Measurements from ENCODE around the gene ZMIZ2.
"Not testable (repeated sequence)": the region's sequence is repeated elsewhere in the genome, so short reads cannot be mapped to it uniquely, and the experiment has no call there.

The ZMIZ2 gene

GRCh38 chr7:44784364-44784763 is 35.7 kb downstream of the ZMIZ2 start:
- no peak for DNase-seq (ENCODE audit: low spot score)
- Mint-ChIP-seq H3K4me1 (ENCODE audit: low read depth) (no peaks in the 10 kb centered on the region), H3K27me3 (ENCODE audit: low read depth) (no peaks in the 10 kb centered on the region), H3K4me3 (no peak overlapping the region), H3K9me3 (peaks cover 10% of the 10 kb centered on the region), H3K36me3 (ENCODE audit: low read depth) (no peaks in the 10 kb centered on the region), H3K27ac (no peak overlapping the region)

GRCh38 chr7:44785218-44785617 is 36.6 kb downstream of the ZMIZ2 start:
- not testable (repeated sequence) for H3K27me3 Mint-ChIP-seq (ENCODE audit: low read depth); H3K9me3 Mint-ChIP-seq; H3K4me1 Mint-ChIP-seq (ENCODE audit: low read depth); DNase-seq (ENCODE audit: low spot score); H3K4me3 Mint-ChIP-seq; H3K27ac Mint-ChIP-seq; H3K36me3 Mint-ChIP-seq (ENCODE audit: low read depth)

- no peak for DNase-seq (ENCODE audit: low spot score)
- Mint-ChIP-seq H3K4me3 (no peak overlapping the region), H3K27me3 (ENCODE audit: low read depth) (no peaks in the 10 kb centered on the region), H3K27ac (no peak overlapping the region), H3K9me3 (peaks cover 10% of the 10 kb centered on the region), H3K4me1 (ENCODE audit: low read depth) (no peaks in the 10 kb centered on the region), H3K36me3 (ENCODE audit: low read depth) (no peaks in the 10 kb centered on the region)
Measured at GRCh38 chr7:44787041-44787440, 38.4 kb downstream of the ZMIZ2 start.

GRCh38 chr7:44787762-44788161 is 39.1 kb downstream of the ZMIZ2 start:
- H3K9me3 Mint-ChIP-seq, result peaks cover 6% of the 10 kb centered on the region
- H3K4me1 Mint-ChIP-seq (ENCODE audit: low read depth), result no peaks in the 10 kb centered on the region
- no peaks in the 10 kb centered on the region for H3K27me3 Mint-ChIP-seq (ENCODE audit: low read depth)
- H3K36me3 Mint-ChIP-seq (ENCODE audit: low read depth), result no peaks in the 10 kb centered on the region
- no peak for DNase-seq (ENCODE audit: low spot score)
- H3K4me3 Mint-ChIP-seq, result no peak overlapping the region
- no peak overlapping the region for H3K27ac Mint-ChIP-seq

- no peaks in the 10 kb centered on the region for H3K9me3 Mint-ChIP-seq
- H3K4me1 Mint-ChIP-seq (ENCODE audit: low read depth), result peaks cover 2% of the 10 kb centered on the region
- no peak overlapping the region for H3K27ac Mint-ChIP-seq
- H3K27me3 Mint-ChIP-seq (ENCODE audit: low read depth), result no peaks in the 10 kb centered on the region
- no peak overlapping the region for H3K4me3 Mint-ChIP-seq
- no peaks in the 10 kb centered on the region for H3K36me3 Mint-ChIP-seq (ENCODE audit: low read depth)
- no peak for DNase-seq (ENCODE audit: low spot score)
Measured at GRCh38 chr7:44789990-44790389, 41.3 kb downstream of the ZMIZ2 start.

GRCh38 chr7:44791278-44792219 is 42.9 kb downstream of the ZMIZ2 start:
- Mint-ChIP-seq H3K36me3 (ENCODE audit: low read depth) (no peaks in the 10 kb centered on the region), H3K27me3 (ENCODE audit: low read depth) (no peaks in the 10 kb centered on the region), H3K9me3 (no peaks in the 10 kb centered on the region), H3K4me1 (ENCODE audit: low read depth) (peaks cover 2% of the 10 kb centered on the region), H3K27ac (no peak overlapping the region), H3K4me3 (no peak overlapping the region)
- DNase-seq (ENCODE audit: low spot score), result no peak

- Mint-ChIP-seq H3K4me3 (no peak overlapping the region), H3K27ac (no peak overlapping the region), H3K36me3 (ENCODE audit: low read depth) (peaks cover 20% of the 10 kb centered on the region), H3K27me3 (ENCODE audit: low read depth) (no peaks in the 10 kb centered on the region), H3K9me3 (no peaks in the 10 kb centered on the region), H3K4me1 (ENCODE audit: low read depth) (peaks cover 12% of the 10 kb centered on the region)
- no peak for DNase-seq (ENCODE audit: low spot score)
Measured at GRCh38 chr7:44793919-44794318, 45.3 kb downstream of the ZMIZ2 start.

- no peak overlapping the region for H3K27ac Mint-ChIP-seq
- H3K4me3 Mint-ChIP-seq, result no peak overlapping the region
- peaks cover 13% of the 10 kb centered on the region for H3K4me1 Mint-ChIP-seq (ENCODE audit: low read depth)
- peaks cover 22% of the 10 kb centered on the region for H3K36me3 Mint-ChIP-seq (ENCODE audit: low read depth)
- no peaks in the 10 kb centered on the region for H3K27me3 Mint-ChIP-seq (ENCODE audit: low read depth)
- H3K9me3 Mint-ChIP-seq, result no peaks in the 10 kb centered on the region
- DNase-seq (ENCODE audit: low spot score), result no peak
Measured at GRCh38 chr7:44794331-44794730, 45.7 kb downstream of the ZMIZ2 start.

- Mint-ChIP-seq H3K9me3 (no peaks in the 10 kb centered on the region), H3K27me3 (ENCODE audit: low read depth) (no peaks in the 10 kb centered on the region), H3K27ac (peak overlapping the region; percentile 97), H3K4me3 (peak overlapping the region; percentile 97), H3K36me3 (ENCODE audit: low read depth) (peaks cover 39% of the 10 kb centered on the region), H3K4me1 (ENCODE audit: low read depth) (peaks cover 26% of the 10 kb centered on the region)
- no peak for DNase-seq (ENCODE audit: low spot score)
Measured at GRCh38 chr7:44796034-44796503, 47.4 kb downstream of the ZMIZ2 start.

GRCh38 chr7:44796504-44797328 is 48.1 kb downstream of the ZMIZ2 start, which contains the start of gene PPIA:
PPIA (plus strand) TSS chr7:44796681; CDS start chr7:44796725, 44 bp downstream.
- H3K36me3 Mint-ChIP-seq (ENCODE audit: low read depth), result peaks cover 45% of the 10 kb centered on the region
- peaks cover 27% of the 10 kb centered on the region for H3K4me1 Mint-ChIP-seq (ENCODE audit: low read depth)
- H3K4me3 Mint-ChIP-seq, result peak within 1 kb of the TSS; percentile 97
- H3K9me3 Mint-ChIP-seq, result no peaks in the 10 kb centered on the region
- no peaks in the 10 kb centered on the region for H3K27me3 Mint-ChIP-seq (ENCODE audit: low read depth)
- peak; percentile 99 for DNase-seq (ENCODE audit: low spot score)
- peak within 1 kb of the TSS; percentile 97 for H3K27ac Mint-ChIP-seq

- H3K27me3 Mint-ChIP-seq (ENCODE audit: low read depth), result no peaks in the 10 kb centered on the region
- peak; percentile 82 for DNase-seq (ENCODE audit: low spot score)
- H3K27ac Mint-ChIP-seq, result peak overlapping the region; percentile 97
- peaks cover 27% of the 10 kb centered on the region for H3K4me1 Mint-ChIP-seq (ENCODE audit: low read depth)
- H3K9me3 Mint-ChIP-seq, result no peaks in the 10 kb centered on the region
- H3K4me3 Mint-ChIP-seq, result peak overlapping the region; percentile 97
- peaks cover 54% of the 10 kb centered on the region for H3K36me3 Mint-ChIP-seq (ENCODE audit: low read depth)
Measured at GRCh38 chr7:44797329-44798258, 48.9 kb downstream of the ZMIZ2 start.

- H3K4me1 Mint-ChIP-seq (ENCODE audit: low read depth), result peaks cover 27% of the 10 kb centered on the region
- no peaks in the 10 kb centered on the region for H3K9me3 Mint-ChIP-seq
- H3K36me3 Mint-ChIP-seq (ENCODE audit: low read depth), result peaks cover 59% of the 10 kb centered on the region
Measured at GRCh38 chr7:44798649-44799305, 50.1 kb downstream of the ZMIZ2 start.

GRCh38 chr7:44799939-44800338 is 51.3 kb downstream of the ZMIZ2 start:
- DNase-seq (ENCODE audit: low spot score), result no peak
- Mint-ChIP-seq H3K27ac (peak overlapping the region; percentile 8), H3K9me3 (no peaks in the 10 kb centered on the region), H3K27me3 (ENCODE audit: low read depth) (no peaks in the 10 kb centered on the region), H3K4me1 (ENCODE audit: low read depth) (peaks cover 25% of the 10 kb centered on the region), H3K36me3 (ENCODE audit: low read depth) (peaks cover 60% of the 10 kb centered on the region), H3K4me3 (peak overlapping the region; percentile 39)

More at GRCh38 chr7:44798649-44799305, 50.1 kb downstream of the ZMIZ2 start:
- H3K27me3 Mint-ChIP-seq (ENCODE audit: low read depth), result no peaks in the 10 kb centered on the region
- DNase-seq (ENCODE audit: low spot score), result no peak
- H3K4me3 Mint-ChIP-seq, result peak overlapping the region; percentile 97
- H3K27ac Mint-ChIP-seq, result no peak overlapping the region
